ENCODE measurements around the gene WNT7B.

DNA sequence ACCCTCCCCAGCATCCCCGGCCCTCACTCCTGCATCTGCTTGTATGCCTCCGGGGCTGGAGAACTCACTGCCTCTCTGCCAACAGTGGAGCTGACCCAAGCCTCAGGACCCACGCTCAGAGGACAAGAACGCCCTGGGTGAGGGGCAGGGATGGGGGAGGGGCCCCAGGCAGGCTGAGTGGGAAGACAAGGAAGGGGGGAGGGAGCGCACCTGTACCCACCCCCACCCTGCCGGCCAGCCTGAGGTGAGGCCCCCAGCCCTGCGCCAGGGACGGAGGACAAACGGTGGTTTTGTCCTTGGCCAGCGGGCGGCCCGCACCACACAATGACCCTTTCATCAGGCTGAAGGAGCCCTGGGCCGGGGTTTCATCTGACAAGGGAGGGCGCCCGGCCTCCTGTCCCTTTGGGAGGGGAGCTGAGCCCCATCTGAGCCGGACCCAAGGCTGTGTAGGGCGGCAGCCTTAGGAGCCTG lies 10.0 kb downstream of the WNT7B start:
- TF ChIP-seq CTCF (IDR thresholded peaks at IDR 0.05) (no peak), ZFX (IDR thresholded peaks at IDR 0.05; ENCODE audit: borderline replicate concordance) (no peak)
